Uterus (tissue), 4 donors: ENCODE results near the gene NME1. TPM values are rescaled to one million over a fixed set of nuclear protein-coding genes. Genes with fewer than 3 reads are reported as not detected.

Experiments
- DNase-seq, 2 donors: peaks; one replicate each; pipeline ENCODE4 v3.0.0-alpha.2; 2019 to 2020
- H3K27ac ChIP-seq, 2 donors: fragments of 200-600 bp; sonication (generic); 1 replicate in 1 of 2; 2 replicates in 1 of 2; pipeline ENCODE4 v1.5.1; 2016 to 2018
- H3K27me3 ChIP-seq, 2 donors: fragments of 200-600 bp; sonication (generic); one replicate each; pipeline ENCODE4 v1.5.1; 2018 to 2019; ENCODE audit warnings: control low read depth in 1 of 2
- H3K36me3 ChIP-seq, 2 donors: fragments of 200-600 bp; sonication (generic); one replicate each; pipeline ENCODE4 v1.5.1; 2019; ENCODE audit warnings: control low read depth in 1 of 2
- H3K4me1 ChIP-seq, 2 donors: fragments of 200-600 bp; sonication (generic); one replicate each; pipeline ENCODE4 v1.5.1; 2018 to 2019; ENCODE audit warnings: control low read depth in 1 of 2
- H3K4me3 ChIP-seq, 2 donors: fragments of 200-600 bp; sonication (generic); 1 replicate in 1 of 2; 2 replicates in 1 of 2; pipeline ENCODE4 v1.5.1; 2018 to 2019; ENCODE audit warnings: mild to moderate bottlenecking in 1 of 2
- H3K9me3 ChIP-seq, 2 donors: fragments of 200-600 bp; sonication (generic); one replicate each; pipeline ENCODE4 v1.5.1; 2019; ENCODE audit warnings: control low read depth in 1 of 2
- CTCF ChIP-seq, 4 experiments: fragments of 200-600 bp in 2 of 4; fragments of 450-650 bp in 2 of 4; sonication (generic) in 2 of 4; IDR thresholded peaks; one replicate each; pipeline ENCODE4 v1.5.1; 2016 to 2019; ENCODE audit warnings: antibody characterized with exemption in 4 of 4, mild to moderate bottlenecking in 2 of 4, moderate library complexity in 1 of 4
- POLR2A ChIP-seq, 2 donors: fragments of 450-650 bp; IDR thresholded peaks; one replicate each; pipeline ENCODE4 v1.6.1; 2016; ENCODE audit warnings: antibody characterized with exemption in 2 of 2, mild to moderate bottlenecking in 1 of 2, moderate library complexity in 1 of 2
- intact Hi-C: fragments of 100-400 bp; cut with DNase I; formaldehyde crosslinking; loops from one replicate; pipeline ENCODE4 v1.15.1; 2023; ENCODE audit warnings: low total_unique reads
- total RNA-seq, 4 donors: library from RNA; depleted of rRNA in 3 of 4; stranded (reverse); fragments of >200 nt in 3 of 4; gene quantifications; one replicate each; pipeline versions ENCODE4 v1.1.0 to v1.2.4, GENCODE V29; 2014 to 2023
- donor health status: DM: yes; HTN: yes; CAD: no.

NME1 gene
- total RNA-seq, 4 donors from 2014 or later, result 24.1 to 79.4 (median 39.5) TPM

DNA sequence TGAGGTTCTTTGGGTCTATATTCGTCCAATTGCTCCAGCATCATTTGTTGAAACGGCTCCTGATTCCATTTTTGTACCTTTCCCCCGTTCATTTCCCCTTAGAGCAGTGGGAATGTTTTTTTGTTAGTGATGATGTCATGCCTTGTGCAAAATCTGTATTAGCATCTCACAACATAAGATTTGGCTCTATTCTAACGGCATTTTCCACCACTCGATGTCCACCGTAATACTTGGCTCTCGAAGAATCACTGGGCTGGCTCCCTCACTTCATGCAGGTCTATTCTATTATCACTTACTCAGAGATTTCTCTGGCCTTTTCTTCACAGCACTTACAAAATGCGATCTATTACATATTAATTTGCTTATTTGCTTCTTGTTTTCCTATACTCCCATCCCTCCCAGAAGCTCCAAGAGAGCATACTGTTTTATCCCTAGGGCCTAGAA is 571 bp upstream of the NME1 start:
- Histone ChIP-seq H3K4me1 (no peaks in the 10 kb centered on the region), H3K27me3 (no peaks in the 10 kb centered on the region), H3K4me3 (peak overlapping the region; percentile 36 to 74), H3K27ac (peak overlapping the region; percentile 90 to 98), H3K9me3 (no peaks in the 10 kb centered on the region), H3K36me3 (no peaks in the 10 kb centered on the region)
- intact Hi-C loops, result no loop called here
- DNase-seq, result no peak
- TF ChIP-seq POLR2A (IDR thresholded peaks at IDR 0.05), result no peak
- no peak for TF ChIP-seq CTCF (IDR thresholded peaks at IDR 0.05)

DNA sequence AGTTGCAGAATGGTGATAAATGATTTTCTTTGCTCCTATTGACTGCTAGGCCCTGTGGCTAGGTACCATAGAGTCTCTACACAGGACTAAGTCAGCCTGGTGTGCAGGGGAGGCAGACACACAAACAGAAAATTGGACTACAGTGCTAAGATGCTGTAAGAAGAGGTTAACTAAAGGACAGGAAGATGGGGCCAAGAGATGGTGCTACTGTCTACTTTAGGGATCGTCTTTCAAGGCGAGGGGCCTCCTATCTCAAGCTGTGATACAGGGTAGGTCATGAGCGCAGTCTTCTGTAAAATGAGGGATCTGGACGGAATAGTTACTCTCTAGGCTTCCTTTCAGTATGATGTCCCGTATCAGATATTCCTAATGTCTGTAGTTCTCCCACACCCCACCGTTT is 817 bp downstream of the NME1 start:
- Histone ChIP-seq H3K4me3 (peak overlapping the region; percentile 65 to 74), H3K27ac (no peak overlapping the region), H3K4me1 (no peaks in the 10 kb centered on the region), H3K36me3 (no peaks in the 10 kb centered on the region), H3K27me3 (no peaks in the 10 kb centered on the region), H3K9me3 (no peaks in the 10 kb centered on the region)
- TF ChIP-seq CTCF (IDR thresholded peaks at IDR 0.05), result no peak
- no peak for TF ChIP-seq POLR2A (IDR thresholded peaks at IDR 0.05)
- DNase-seq, result no peak
- intact Hi-C loops, result no loop called here

DNA sequence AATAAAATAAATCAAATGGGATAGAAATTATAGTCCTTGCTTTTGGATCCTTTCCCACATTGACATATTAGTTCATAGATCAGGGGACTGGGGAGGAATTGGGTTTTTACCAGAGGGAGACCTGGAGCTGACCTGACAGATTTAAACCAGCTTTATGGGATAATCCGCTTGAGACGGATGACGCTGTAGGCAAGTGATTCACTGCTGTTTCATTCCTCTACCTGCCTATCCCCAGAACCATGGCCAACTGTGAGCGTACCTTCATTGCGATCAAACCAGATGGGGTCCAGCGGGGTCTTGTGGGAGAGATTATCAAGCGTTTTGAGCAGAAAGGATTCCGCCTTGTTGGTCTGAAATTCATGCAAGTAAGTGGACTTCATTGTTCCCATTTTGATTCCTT is 2.1 kb downstream of the NME1 start:
- no peak for TF ChIP-seq CTCF (IDR thresholded peaks at IDR 0.05)
- TF ChIP-seq POLR2A (IDR thresholded peaks at IDR 0.05), result no peak
- H3K36me3 ChIP-seq, result no peaks in the 10 kb centered on the region
- intact Hi-C loops, result no loop called here
- no peak overlapping the region for H3K4me3 ChIP-seq
- no peaks in the 10 kb centered on the region for H3K27me3 ChIP-seq
- H3K9me3 ChIP-seq, result no peaks in the 10 kb centered on the region
- no peak for DNase-seq
- no peak overlapping the region for H3K27ac ChIP-seq
- no peaks in the 10 kb centered on the region for H3K4me1 ChIP-seq

- Histone ChIP-seq H3K36me3 (no peaks in the 10 kb centered on the region), H3K27ac (no peak overlapping the region), H3K9me3 (no peaks in the 10 kb centered on the region), H3K4me1 (no peaks in the 10 kb centered on the region), H3K4me3 (no peak overlapping the region), H3K27me3 (no peaks in the 10 kb centered on the region)
- no peak for TF ChIP-seq POLR2A (IDR thresholded peaks at IDR 0.05)
- no peak for TF ChIP-seq CTCF (IDR thresholded peaks at IDR 0.05)
- DNase-seq, result no peak
- intact Hi-C loops, result no loop called here
Observed at GRCh38 chr17:51159604-51160003, 6.2 kb downstream of the NME1 start.

- no peak for TF ChIP-seq POLR2A (IDR thresholded peaks at IDR 0.05)
- no peak for TF ChIP-seq CTCF (IDR thresholded peaks at IDR 0.05)
- intact Hi-C loops, result no loop called here
- Histone ChIP-seq H3K27me3 (no peaks in the 10 kb centered on the region), H3K27ac (no peak overlapping the region), H3K9me3 (no peaks in the 10 kb centered on the region), H3K4me1 (peaks cover 6 to 7% of the 10 kb centered on the region in 2 donors), H3K36me3 (no peaks in the 10 kb centered on the region), H3K4me3 (no peak overlapping the region)
- DNase-seq, result no peak
Observed at GRCh38 chr17:51161541-51161940, 8.2 kb downstream of the NME1 start.
